ENCODE results near the gene BNC2. TPM values are rescaled to one million over a fixed set of nuclear protein-coding genes. Genes with fewer than 3 reads are reported as not detected.

The BNC2 gene
- total and polyA plus RNA-seq, 2 of the 13 experiments (the other 11 are each of a cell fraction or from before 2014, with no cell fraction given): not detected

- TF ChIP-seq, protein P1, sequence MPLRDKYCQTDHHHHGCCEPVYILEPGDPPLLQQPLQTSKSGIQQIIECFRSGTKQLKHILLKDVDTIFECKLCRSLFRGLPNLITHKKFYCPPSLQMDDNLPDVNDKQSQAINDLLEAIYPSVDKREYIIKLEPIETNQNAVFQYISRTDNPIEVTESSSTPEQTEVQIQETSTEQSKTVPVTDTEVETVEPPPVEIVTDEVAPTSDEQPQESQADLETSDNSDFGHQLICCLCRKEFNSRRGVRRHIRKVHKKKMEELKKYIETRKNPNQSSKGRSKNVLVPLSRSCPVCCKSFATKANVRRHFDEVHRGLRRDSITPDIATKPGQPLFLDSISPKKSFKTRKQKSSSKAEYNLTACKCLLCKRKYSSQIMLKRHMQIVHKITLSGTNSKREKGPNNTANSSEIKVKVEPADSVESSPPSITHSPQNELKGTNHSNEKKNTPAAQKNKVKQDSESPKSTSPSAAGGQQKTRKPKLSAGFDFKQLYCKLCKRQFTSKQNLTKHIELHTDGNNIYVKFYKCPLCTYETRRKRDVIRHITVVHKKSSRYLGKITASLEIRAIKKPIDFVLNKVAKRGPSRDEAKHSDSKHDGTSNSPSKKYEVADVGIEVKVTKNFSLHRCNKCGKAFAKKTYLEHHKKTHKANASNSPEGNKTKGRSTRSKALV (CRISPR knock-in tag; IDR thresholded peaks at IDR 0.05): peak; percentile 88
- no peak for TF ChIP-seq PPARG (CRISPR knock-in tag; conservative IDR thresholded peaks at IDR 0.05)
- peak; percentile 43 for TF ChIP-seq CEBPB (IDR thresholded peaks at IDR 0.05; ENCODE audit: borderline replicate concordance, low read depth, low read length)
- TF ChIP-seq, protein P2, sequence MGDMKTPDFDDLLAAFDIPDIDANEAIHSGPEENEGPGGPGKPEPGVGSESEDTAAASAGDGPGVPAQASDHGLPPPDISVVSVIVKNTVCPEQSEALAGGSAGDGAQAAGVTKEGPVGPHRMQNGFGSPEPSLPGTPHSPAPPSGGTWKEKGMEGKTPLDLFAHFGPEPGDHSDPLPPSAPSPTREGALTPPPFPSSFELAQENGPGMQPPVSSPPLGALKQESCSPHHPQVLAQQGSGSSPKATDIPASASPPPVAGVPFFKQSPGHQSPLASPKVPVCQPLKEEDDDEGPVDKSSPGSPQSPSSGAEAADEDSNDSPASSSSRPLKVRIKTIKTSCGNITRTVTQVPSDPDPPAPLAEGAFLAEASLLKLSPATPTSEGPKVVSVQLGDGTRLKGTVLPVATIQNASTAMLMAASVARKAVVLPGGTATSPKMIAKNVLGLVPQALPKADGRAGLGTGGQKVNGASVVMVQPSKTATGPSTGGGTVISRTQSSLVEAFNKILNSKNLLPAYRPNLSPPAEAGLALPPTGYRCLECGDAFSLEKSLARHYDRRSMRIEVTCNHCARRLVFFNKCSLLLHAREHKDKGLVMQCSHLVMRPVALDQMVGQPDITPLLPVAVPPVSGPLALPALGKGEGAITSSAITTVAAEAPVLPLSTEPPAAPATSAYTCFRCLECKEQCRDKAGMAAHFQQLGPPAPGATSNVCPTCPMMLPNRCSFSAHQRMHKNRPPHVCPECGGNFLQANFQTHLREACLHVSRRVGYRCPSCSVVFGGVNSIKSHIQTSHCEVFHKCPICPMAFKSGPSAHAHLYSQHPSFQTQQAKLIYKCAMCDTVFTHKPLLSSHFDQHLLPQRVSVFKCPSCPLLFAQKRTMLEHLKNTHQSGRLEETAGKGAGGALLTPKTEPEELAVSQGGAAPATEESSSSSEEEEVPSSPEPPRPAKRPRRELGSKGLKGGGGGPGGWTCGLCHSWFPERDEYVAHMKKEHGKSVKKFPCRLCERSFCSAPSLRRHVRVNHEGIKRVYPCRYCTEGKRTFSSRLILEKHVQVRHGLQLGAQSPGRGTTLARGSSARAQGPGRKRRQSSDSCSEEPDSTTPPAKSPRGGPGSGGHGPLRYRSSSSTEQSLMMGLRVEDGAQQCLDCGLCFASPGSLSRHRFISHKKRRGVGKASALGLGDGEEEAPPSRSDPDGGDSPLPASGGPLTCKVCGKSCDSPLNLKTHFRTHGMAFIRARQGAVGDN (CRISPR knock-in tag; IDR thresholded peaks at IDR 0.05): peak; percentile 36
- no peak for TF ChIP-seq ZNF574 (CRISPR knock-in tag; IDR thresholded peaks at IDR 0.05)
- TF ChIP-seq ZNF816 (CRISPR knock-in tag; IDR thresholded peaks at IDR 0.05; ENCODE audit: borderline replicate concordance): no peak
- TF ChIP-seq, protein P3, sequence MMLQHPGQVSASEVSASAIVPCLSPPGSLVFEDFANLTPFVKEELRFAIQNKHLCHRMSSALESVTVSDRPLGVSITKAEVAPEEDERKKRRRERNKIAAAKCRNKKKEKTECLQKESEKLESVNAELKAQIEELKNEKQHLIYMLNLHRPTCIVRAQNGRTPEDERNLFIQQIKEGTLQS (CRISPR knock-in tag; IDR thresholded peaks at IDR 0.05): no peak
- peak; percentile 55; the same call in 1 of the 2 replicates for TF ChIP-seq ZNF263 (CRISPR knock-in tag; IDR thresholded peaks at IDR 0.05)
- no peak for TF ChIP-seq ZNF652 (CRISPR knock-in tag; IDR thresholded peaks at IDR 0.05; ENCODE audit: borderline replicate concordance, low read depth)
- TF ChIP-seq, protein P4, sequence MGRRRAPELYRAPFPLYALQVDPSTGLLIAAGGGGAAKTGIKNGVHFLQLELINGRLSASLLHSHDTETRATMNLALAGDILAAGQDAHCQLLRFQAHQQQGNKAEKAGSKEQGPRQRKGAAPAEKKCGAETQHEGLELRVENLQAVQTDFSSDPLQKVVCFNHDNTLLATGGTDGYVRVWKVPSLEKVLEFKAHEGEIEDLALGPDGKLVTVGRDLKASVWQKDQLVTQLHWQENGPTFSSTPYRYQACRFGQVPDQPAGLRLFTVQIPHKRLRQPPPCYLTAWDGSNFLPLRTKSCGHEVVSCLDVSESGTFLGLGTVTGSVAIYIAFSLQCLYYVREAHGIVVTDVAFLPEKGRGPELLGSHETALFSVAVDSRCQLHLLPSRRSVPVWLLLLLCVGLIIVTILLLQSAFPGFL (CRISPR knock-in tag; IDR thresholded peaks at IDR 0.05): no peak
- TF ChIP-seq RBFOX2 (IDR thresholded peaks at IDR 0.05; ENCODE audit: low read depth, low read length): no peak
- TF ChIP-seq RAD21 (CRISPR knock-in tag; IDR thresholded peaks at IDR 0.05): no peak
- peak; percentile 78; the same call in 1 of the 2 replicates for TF ChIP-seq UBTF (CRISPR knock-in tag; IDR thresholded peaks at IDR 0.05)
Observed at GRCh38 chr9:16726718-16727451, 143.6 kb downstream of the BNC2 start (continued).
